Measurements from ENCODE around the gene PLXNA4. TPM values are rescaled to one million over a fixed set of nuclear protein-coding genes. Genes with fewer than 3 reads are reported as not detected.

Gene PLXNA4
- total RNA-seq, 1 donor from 2014 or later = 21.7 TPM

GRCh38 chr7:132380059-132380458 is 196.2 kb downstream of the PLXNA4 start:
- Mint-ChIP-seq H3K4me1 (peaks cover 9% of the 10 kb centered on the region), H3K9me3 (no peaks in the 10 kb centered on the region), H3K4me3 (no peak overlapping the region), H3K27ac (ENCODE audit: unreplicated experiment) (no peak overlapping the region), H3K27me3 (ENCODE audit: low read depth) (peaks cover 4% of the 10 kb centered on the region), H3K36me3 (ENCODE audit: low read depth) (no peaks in the 10 kb centered on the region)
- no peak for DNase-seq (ENCODE audit: low read depth, low spot score)
- TF ChIP-seq CTCF (conservative IDR thresholded peaks at IDR 0.05) = no peak

GRCh38 chr7:132379292-132379691 is 197.0 kb downstream of the PLXNA4 start:
- no peak for TF ChIP-seq CTCF (conservative IDR thresholded peaks at IDR 0.05)
- Mint-ChIP-seq H3K4me1 (peaks cover 9% of the 10 kb centered on the region), H3K36me3 (ENCODE audit: low read depth) (no peaks in the 10 kb centered on the region), H3K9me3 (no peaks in the 10 kb centered on the region), H3K4me3 (no peak overlapping the region), H3K27ac (ENCODE audit: unreplicated experiment) (peak overlapping the region; percentile 16), H3K27me3 (ENCODE audit: low read depth) (peaks cover 4% of the 10 kb centered on the region)
- DNase-seq (ENCODE audit: low read depth, low spot score) = no peak

- Mint-ChIP-seq H3K36me3 (ENCODE audit: low read depth) (no peaks in the 10 kb centered on the region), H3K4me1 (peaks cover 9% of the 10 kb centered on the region), H3K27ac (ENCODE audit: unreplicated experiment) (no peak overlapping the region), H3K4me3 (no peak overlapping the region), H3K27me3 (ENCODE audit: low read depth) (peaks cover 4% of the 10 kb centered on the region), H3K9me3 (no peaks in the 10 kb centered on the region)
- TF ChIP-seq CTCF (conservative IDR thresholded peaks at IDR 0.05) = no peak
- DNase-seq (ENCODE audit: low read depth, low spot score) = no peak
Observed at GRCh38 chr7:132377703-132378584, 198.3 kb downstream of the PLXNA4 start.

- no peak for DNase-seq (ENCODE audit: low read depth, low spot score)
- H3K36me3 Mint-ChIP-seq (ENCODE audit: low read depth) = no peaks in the 10 kb centered on the region
- H3K4me3 Mint-ChIP-seq = no peak overlapping the region
- no peaks in the 10 kb centered on the region for H3K9me3 Mint-ChIP-seq
- TF ChIP-seq CTCF (conservative IDR thresholded peaks at IDR 0.05) = no peak
- H3K27me3 Mint-ChIP-seq (ENCODE audit: low read depth) = peaks cover 2% of the 10 kb centered on the region
- peaks cover 4% of the 10 kb centered on the region for H3K4me1 Mint-ChIP-seq
- H3K27ac Mint-ChIP-seq (ENCODE audit: unreplicated experiment) = no peak overlapping the region
Observed at GRCh38 chr7:132377015-132377414, 199.3 kb downstream of the PLXNA4 start.

GRCh38 chr7:132376361-132377013 is 199.8 kb downstream of the PLXNA4 start:
- DNase-seq (ENCODE audit: low read depth, low spot score) = no peak
- Mint-ChIP-seq H3K36me3 (ENCODE audit: low read depth) (no peaks in the 10 kb centered on the region), H3K9me3 (no peaks in the 10 kb centered on the region), H3K4me1 (peaks cover 5% of the 10 kb centered on the region), H3K27ac (ENCODE audit: unreplicated experiment) (no peak overlapping the region), H3K27me3 (ENCODE audit: low read depth) (no peaks in the 10 kb centered on the region), H3K4me3 (no peak overlapping the region)
- no peak for TF ChIP-seq CTCF (conservative IDR thresholded peaks at IDR 0.05)
